ENCODE measurements around the gene ANKRD34C.
A peak's percentile ranks its signal among the peaks of the same experiment; 100 is the strongest.
"Not testable (repeated sequence)": the region's sequence is repeated elsewhere in the genome, so short reads cannot be mapped to it uniquely, and the experiment has no call there.

Gene ANKRD34C

DNA sequence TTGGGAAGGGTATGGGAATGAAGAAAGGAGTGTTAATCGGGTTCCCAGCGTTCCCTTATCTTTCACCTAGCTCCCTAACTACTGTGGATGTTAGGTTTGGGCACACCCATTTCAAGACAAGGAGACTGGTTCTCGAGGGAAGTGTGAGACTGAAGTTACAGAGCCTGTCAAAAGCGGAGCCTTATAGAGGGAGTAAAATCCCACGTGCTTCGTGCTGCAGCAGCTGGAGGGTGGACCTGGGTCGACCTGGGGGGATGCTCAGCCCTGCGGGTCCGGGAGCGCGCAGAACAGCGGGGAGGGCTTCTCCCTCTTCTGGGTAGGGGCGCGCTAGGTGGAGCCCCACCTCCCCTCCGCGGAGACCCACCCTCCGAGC, 28.1 kb downstream of the ANKRD34C start:
- H3K27ac ChIP-seq: peak overlapping the region in 1 of 21 experiments; percentile 60
- H3K4me3 ChIP-seq: peak overlapping the region; percentile 61 to 91 (median 77)

GRCh38 chr15:79310985-79311900, 28.7 kb downstream of the ANKRD34C start, which contains the start of gene TMED3:
Gene TMED3 (plus strand): TSS chr15:79311112. CDS start chr15:79311250, 138 bp downstream.
- peak within 1 kb of the TSS; percentile 61 to 91 (median 77) for H3K4me3 ChIP-seq
- H3K27ac ChIP-seq: peak within 1 kb of the TSS in 19 of 21 experiments; percentile 23 to 91 (median 75)

- H3K27ac ChIP-seq: peak overlapping the region in 15 of 21 experiments; percentile 23 to 91 (median 75)
- H3K4me3 ChIP-seq: peak overlapping the region; percentile 61 to 91 (median 77)
Observed at GRCh38 chr15:79311901-79312553, 29.5 kb downstream of the ANKRD34C start.

DNA sequence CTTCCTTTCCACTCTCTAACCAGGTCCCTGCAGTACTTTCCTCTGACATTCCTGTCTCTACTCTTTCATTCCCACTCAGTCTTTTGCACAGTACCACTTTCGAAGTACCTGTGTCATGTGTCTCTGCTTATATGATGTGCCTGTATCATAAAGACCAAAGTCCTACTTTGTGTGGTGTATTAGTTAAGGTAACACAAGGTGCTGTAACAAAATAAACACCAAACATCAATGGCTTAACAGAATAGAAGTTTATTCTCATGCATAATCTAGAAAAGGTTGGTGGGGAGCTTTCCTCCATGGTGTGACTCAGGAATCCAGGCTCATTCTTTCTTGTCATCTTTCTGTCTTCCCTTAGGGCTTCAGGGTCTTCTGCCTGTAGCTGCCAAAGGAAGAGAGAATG, 31.7 kb downstream of the ANKRD34C start:
- H3K27ac ChIP-seq: peak overlapping the region in 16 of 21 experiments; percentile 9 to 74 (median 64)
- no peak overlapping the region for H3K4me3 ChIP-seq

DNA sequence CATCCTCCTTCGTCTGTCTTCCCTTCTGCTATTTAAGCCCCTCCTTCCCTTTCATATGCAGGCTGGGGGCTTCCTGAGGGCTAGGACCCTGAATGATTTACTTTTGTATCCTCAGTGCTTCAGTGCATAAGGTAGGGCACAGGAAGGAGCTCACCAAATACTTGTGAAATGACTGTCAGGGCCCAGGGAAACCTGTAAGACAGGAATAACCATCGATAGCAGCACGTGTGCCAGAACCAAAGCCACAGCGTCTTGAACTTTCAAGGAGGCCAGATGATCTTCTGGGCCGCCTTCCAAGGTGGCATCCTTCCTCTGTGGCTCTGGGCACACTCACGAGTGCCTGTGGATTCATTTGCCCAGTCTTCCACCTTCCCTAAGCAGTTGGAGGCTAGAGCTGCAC, 32.3 kb downstream of the ANKRD34C start:
- peak overlapping the region in 16 of 21 experiments; percentile 9 to 74 (median 64) for H3K27ac ChIP-seq
- no peak overlapping the region for H3K4me3 ChIP-seq

DNA sequence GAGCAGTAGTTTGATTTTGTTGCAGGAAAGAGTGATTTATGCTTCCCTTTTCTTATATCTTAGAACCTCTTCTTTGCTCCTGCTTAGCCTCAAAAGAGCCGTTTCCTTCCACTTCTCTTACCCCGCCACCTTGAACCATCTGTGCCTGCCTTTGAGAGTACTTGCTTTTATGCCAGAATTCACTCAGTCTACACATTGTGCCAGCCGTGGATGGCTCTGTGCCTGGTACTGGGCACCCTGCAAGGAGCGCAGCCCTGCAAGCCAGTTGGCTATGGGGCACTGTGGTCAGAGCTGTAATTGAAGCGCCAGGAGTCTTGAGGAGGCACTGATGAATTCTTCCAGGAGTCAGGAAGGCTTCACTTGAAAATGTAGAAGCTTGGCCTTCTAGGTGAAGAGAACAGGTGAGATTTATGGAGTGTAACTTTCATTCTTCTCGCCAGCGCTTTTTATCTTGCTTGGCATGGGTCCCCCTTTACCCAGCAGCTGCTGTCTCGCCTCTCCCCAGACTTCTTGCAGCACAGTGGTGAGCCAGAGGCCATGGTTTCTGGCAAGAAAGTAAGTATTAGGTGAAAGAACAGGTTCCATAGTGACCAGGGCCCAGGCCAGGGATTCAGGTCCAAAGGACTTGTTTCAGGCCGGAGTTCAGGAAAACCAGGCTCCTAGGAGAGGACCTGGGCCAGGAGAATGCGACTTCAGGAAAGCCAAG, 33.3 kb downstream of the ANKRD34C start:
- Histone ChIP-seq H3K27ac (peak overlapping the region in 1 of 21 experiments; percentile 47), H3K4me3 (no peak overlapping the region)

GRCh38 chr15:79316864-79317263, 34.3 kb downstream of the ANKRD34C start:
- Histone ChIP-seq H3K27ac (no peak overlapping the region), H3K4me3 (no peak overlapping the region)

DNA sequence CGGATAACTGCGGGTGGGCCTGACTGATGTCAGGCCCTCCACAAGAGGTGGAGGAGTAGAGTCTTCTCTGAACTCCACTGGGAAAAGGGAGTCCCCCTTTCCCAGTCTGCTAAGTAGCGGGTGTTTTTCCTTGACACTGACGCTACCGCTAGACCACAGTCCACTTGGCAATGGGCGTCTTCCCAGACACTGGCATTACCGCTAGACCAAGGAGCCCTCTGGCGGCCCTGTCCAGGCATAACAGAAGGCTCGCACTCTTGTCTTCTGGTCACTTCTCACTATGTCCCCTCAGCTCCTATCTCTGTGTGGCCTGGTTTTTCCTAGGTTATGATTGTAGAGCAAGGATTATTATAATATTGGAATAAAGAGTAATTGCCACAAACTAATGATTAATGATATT, 37.5 kb downstream of the ANKRD34C start:
- not testable (repeated sequence) for H3K4me3 ChIP-seq, H3K27ac ChIP-seq

- Histone ChIP-seq H3K4me3 (no peak overlapping the region), H3K27ac (no peak overlapping the region)
Observed at GRCh38 chr15:79321876-79322275, 39.4 kb downstream of the ANKRD34C start.

GRCh38 chr15:79322306-79322705, 39.8 kb downstream of the ANKRD34C start:
- Histone ChIP-seq H3K27ac (no peak overlapping the region), H3K4me3 (no peak overlapping the region)

- H3K4me3 ChIP-seq: no peak overlapping the region
- no peak overlapping the region for H3K27ac ChIP-seq
Observed at GRCh38 chr15:79322945-79323344, 40.4 kb downstream of the ANKRD34C start.

DNA sequence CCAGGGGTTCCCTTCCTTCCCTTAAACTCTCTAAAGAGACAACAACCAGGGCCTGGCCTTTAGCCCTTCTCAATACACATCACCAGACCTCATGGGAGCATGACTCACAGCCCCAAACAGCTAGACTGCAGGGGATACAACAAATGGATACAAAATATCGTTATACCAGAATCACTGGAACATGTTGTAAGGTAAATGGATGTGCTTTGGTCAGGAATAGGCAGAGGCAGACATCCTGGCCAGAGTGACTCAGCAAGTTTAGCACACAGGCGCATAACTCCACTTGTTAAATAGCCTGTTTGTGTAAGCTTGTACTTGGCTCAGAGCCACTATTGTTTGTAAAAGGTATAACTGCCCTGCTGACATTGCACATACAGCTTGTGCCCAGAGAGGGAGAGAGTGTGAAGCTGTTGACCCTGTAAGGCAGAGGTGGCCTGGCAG, 46.7 kb downstream of the ANKRD34C start:
- Histone ChIP-seq H3K4me3 (no peak overlapping the region), H3K27ac (peak overlapping the region in 1 of 21 experiments; percentile 18)
